ENCODE data around the gene MPPED1.

Gene MPPED1

GRCh38 chr22:43451371-43452050 is 39.7 kb downstream of the MPPED1 start:
- H3K27ac Mint-ChIP-seq: no peak overlapping the region
- H3K27me3 Mint-ChIP-seq (ENCODE audit: low read depth): no peaks in the 10 kb centered on the region
- H3K4me3 Mint-ChIP-seq: no peak overlapping the region
- no peaks in the 10 kb centered on the region for H3K36me3 Mint-ChIP-seq (ENCODE audit: low read depth)
- no peaks in the 10 kb centered on the region for H3K4me1 Mint-ChIP-seq (ENCODE audit: low read depth)
- no peaks in the 10 kb centered on the region for H3K9me3 Mint-ChIP-seq

- Mint-ChIP-seq H3K9me3 (no peaks in the 10 kb centered on the region), H3K36me3 (ENCODE audit: low read depth) (no peaks in the 10 kb centered on the region), H3K27me3 (ENCODE audit: low read depth) (peaks cover 8% of the 10 kb centered on the region), H3K4me1 (ENCODE audit: low read depth) (no peaks in the 10 kb centered on the region), H3K27ac (no peak overlapping the region), H3K4me3 (no peak overlapping the region)
These were observed 44.0 kb downstream of the MPPED1 start for GRCh38 chr22:43455846-43456245.

- Mint-ChIP-seq H3K9me3 (no peaks in the 10 kb centered on the region), H3K4me3 (no peak overlapping the region), H3K4me1 (ENCODE audit: low read depth) (no peaks in the 10 kb centered on the region), H3K27me3 (ENCODE audit: low read depth) (peaks cover 8% of the 10 kb centered on the region), H3K27ac (no peak overlapping the region), H3K36me3 (ENCODE audit: low read depth) (no peaks in the 10 kb centered on the region)
These were observed 45.2 kb downstream of the MPPED1 start for GRCh38 chr22:43457002-43457401.

GRCh38 chr22:43462701-43463100 is 50.9 kb downstream of the MPPED1 start:
- Mint-ChIP-seq H3K27ac (no peak overlapping the region), H3K27me3 (ENCODE audit: low read depth) (peaks cover 6% of the 10 kb centered on the region), H3K9me3 (peaks cover 9% of the 10 kb centered on the region), H3K4me3 (no peak overlapping the region), H3K4me1 (ENCODE audit: low read depth) (no peaks in the 10 kb centered on the region), H3K36me3 (ENCODE audit: low read depth) (no peaks in the 10 kb centered on the region)

- H3K4me1 Mint-ChIP-seq (ENCODE audit: low read depth): no peaks in the 10 kb centered on the region
- H3K36me3 Mint-ChIP-seq (ENCODE audit: low read depth): no peaks in the 10 kb centered on the region
- no peak overlapping the region for H3K4me3 Mint-ChIP-seq
- no peak overlapping the region for H3K27ac Mint-ChIP-seq
- H3K27me3 Mint-ChIP-seq (ENCODE audit: low read depth): peaks cover 6% of the 10 kb centered on the region
- peaks cover 9% of the 10 kb centered on the region for H3K9me3 Mint-ChIP-seq
These were observed 53.0 kb downstream of the MPPED1 start for GRCh38 chr22:43464809-43465208.

GRCh38 chr22:43465291-43466015 is 53.6 kb downstream of the MPPED1 start:
- Mint-ChIP-seq H3K27me3 (ENCODE audit: low read depth) (peaks cover 6% of the 10 kb centered on the region), H3K36me3 (ENCODE audit: low read depth) (no peaks in the 10 kb centered on the region), H3K27ac (no peak overlapping the region), H3K4me1 (ENCODE audit: low read depth) (no peaks in the 10 kb centered on the region), H3K4me3 (no peak overlapping the region), H3K9me3 (peaks cover 9% of the 10 kb centered on the region)

GRCh38 chr22:43466710-43467109 is 54.9 kb downstream of the MPPED1 start:
- H3K4me3 Mint-ChIP-seq: no peak overlapping the region
- no peak overlapping the region for H3K27ac Mint-ChIP-seq
- H3K9me3 Mint-ChIP-seq: peaks cover 9% of the 10 kb centered on the region
- no peaks in the 10 kb centered on the region for H3K4me1 Mint-ChIP-seq (ENCODE audit: low read depth)
- no peaks in the 10 kb centered on the region for H3K36me3 Mint-ChIP-seq (ENCODE audit: low read depth)
- peaks cover 6% of the 10 kb centered on the region for H3K27me3 Mint-ChIP-seq (ENCODE audit: low read depth)

GRCh38 chr22:43467216-43467940 is 55.6 kb downstream of the MPPED1 start:
- H3K36me3 Mint-ChIP-seq (ENCODE audit: low read depth): no peaks in the 10 kb centered on the region
- H3K27ac Mint-ChIP-seq: no peak overlapping the region

GRCh38 chr22:43470253-43470652 is 58.4 kb downstream of the MPPED1 start:
- no peak overlapping the region for H3K27ac Mint-ChIP-seq
- no peak overlapping the region for H3K4me3 Mint-ChIP-seq
- no peaks in the 10 kb centered on the region for H3K9me3 Mint-ChIP-seq
- no peaks in the 10 kb centered on the region for H3K36me3 Mint-ChIP-seq (ENCODE audit: low read depth)
- H3K4me1 Mint-ChIP-seq (ENCODE audit: low read depth): no peaks in the 10 kb centered on the region
- H3K27me3 Mint-ChIP-seq (ENCODE audit: low read depth): no peaks in the 10 kb centered on the region

More at GRCh38 chr22:43467216-43467940, 55.6 kb downstream of the MPPED1 start:
- peaks cover 9% of the 10 kb centered on the region for H3K9me3 Mint-ChIP-seq
- H3K4me1 Mint-ChIP-seq (ENCODE audit: low read depth): no peaks in the 10 kb centered on the region
- no peak overlapping the region for H3K4me3 Mint-ChIP-seq
- H3K27me3 Mint-ChIP-seq (ENCODE audit: low read depth): peaks cover 6% of the 10 kb centered on the region

- Mint-ChIP-seq H3K27ac (no peak overlapping the region), H3K9me3 (no peaks in the 10 kb centered on the region), H3K4me1 (ENCODE audit: low read depth) (no peaks in the 10 kb centered on the region), H3K27me3 (ENCODE audit: low read depth) (no peaks in the 10 kb centered on the region), H3K36me3 (ENCODE audit: low read depth) (no peaks in the 10 kb centered on the region), H3K4me3 (no peak overlapping the region)
These were observed 59.2 kb downstream of the MPPED1 start for GRCh38 chr22:43470941-43471585.

GRCh38 chr22:43471606-43472135 is 59.9 kb downstream of the MPPED1 start:
- Mint-ChIP-seq H3K27me3 (ENCODE audit: low read depth) (no peaks in the 10 kb centered on the region), H3K4me1 (ENCODE audit: low read depth) (no peaks in the 10 kb centered on the region), H3K27ac (no peak overlapping the region), H3K9me3 (no peaks in the 10 kb centered on the region), H3K36me3 (ENCODE audit: low read depth) (no peaks in the 10 kb centered on the region), H3K4me3 (no peak overlapping the region)

GRCh38 chr22:43473031-43473430 is 61.2 kb downstream of the MPPED1 start:
- no peaks in the 10 kb centered on the region for H3K9me3 Mint-ChIP-seq
- H3K4me3 Mint-ChIP-seq: no peak overlapping the region
- no peak overlapping the region for H3K27ac Mint-ChIP-seq
- H3K36me3 Mint-ChIP-seq (ENCODE audit: low read depth): no peaks in the 10 kb centered on the region
- H3K27me3 Mint-ChIP-seq (ENCODE audit: low read depth): no peaks in the 10 kb centered on the region
- H3K4me1 Mint-ChIP-seq (ENCODE audit: low read depth): no peaks in the 10 kb centered on the region

- Mint-ChIP-seq H3K4me1 (ENCODE audit: low read depth) (no peaks in the 10 kb centered on the region), H3K36me3 (ENCODE audit: low read depth) (no peaks in the 10 kb centered on the region), H3K27me3 (ENCODE audit: low read depth) (no peaks in the 10 kb centered on the region), H3K9me3 (no peaks in the 10 kb centered on the region), H3K4me3 (no peak overlapping the region), H3K27ac (no peak overlapping the region)
These were observed 61.6 kb downstream of the MPPED1 start for GRCh38 chr22:43473441-43473840.
